ENCODE results near the gene POU6F2. TPM values are rescaled to one million over a fixed set of nuclear protein-coding genes. Genes with fewer than 3 reads are reported as not detected.

Gene POU6F2
- total and polyA plus RNA-seq, 2 of the 4 experiments (the other 2 are of a cell fraction): not detected

DNA sequence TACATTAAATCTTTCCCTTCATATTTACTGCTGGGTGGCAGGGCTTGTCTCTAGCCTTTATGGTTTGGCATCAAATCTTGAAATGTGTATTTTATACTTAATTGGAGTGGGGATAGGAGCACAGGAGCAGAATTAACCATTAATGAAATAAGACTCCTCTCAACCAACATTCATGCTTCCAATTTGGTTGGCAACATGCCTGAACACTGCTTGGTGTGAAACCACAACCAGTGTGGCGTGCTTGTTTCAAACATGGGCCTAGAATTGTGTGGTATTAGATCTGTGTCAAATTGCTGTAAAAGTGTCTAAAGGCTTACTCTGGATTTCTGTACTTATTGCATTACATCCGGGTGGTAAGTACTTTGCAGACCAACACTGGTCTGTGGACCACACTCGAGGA, 43.7 kb upstream of the POU6F2 start:
- Histone ChIP-seq H3K79me1 (ENCODE audit: low read depth in 1 of 2, low read length in 2 of 2) (no peaks in the 10 kb centered on the region), H4K91ac (ENCODE audit: insufficient read depth, low read depth, low read length) (no peak overlapping the region), H3K9me1 (ENCODE audit: insufficient read depth, low read length) (no peaks in the 10 kb centered on the region), H4K5ac (ENCODE audit: low read depth, low read length) (no peak overlapping the region), H3K56ac (ENCODE audit: extremely low read depth, insufficient read depth, low read length) (no peak overlapping the region), H2BK15ac (ENCODE audit: low read depth, low read length) (no peak overlapping the region), H3K9ac (ENCODE audit: low read depth, low read length) (no peak overlapping the region), H2AFZ (replicated peaks; ENCODE audit: low read length, poor library complexity) (no peak overlapping the region), H2BK5ac (ENCODE audit: low read depth, low read length, poor library complexity, severe bottlenecking) (no peak overlapping the region), H3K4me2 (ENCODE audit: low read depth, low read length) (no peak overlapping the region), H4K8ac (ENCODE audit: low read depth in 2 of 2, low read length in 2 of 2) (no peak overlapping the region), H3K9me3 (ENCODE audit: control insufficient read depth, insufficient read depth, low read length) (no peaks in the 10 kb centered on the region), H3K4me3 (ENCODE audit: insufficient read depth, low read depth, low read length) (no peak overlapping the region), H3K18ac (ENCODE audit: low read depth, low read length) (no peak overlapping the region), H3K4ac (ENCODE audit: low read depth, low read length) (no peak overlapping the region), H2BK20ac (ENCODE audit: low read depth, low read length) (no peak overlapping the region), H3K14ac (replicated peaks; ENCODE audit: low read depth, low read length) (no peak overlapping the region), H3K4me1 (ENCODE audit: control insufficient read depth, insufficient read depth, low read length) (no peaks in the 10 kb centered on the region), H3K27me3 (ENCODE audit: control insufficient read depth, insufficient read depth, low read length) (peaks cover 1% of the 10 kb centered on the region; the same call in 1 of the 2 replicates), H2AK5ac (ENCODE audit: low read depth, low read length) (no peak overlapping the region), H4K20me1 (ENCODE audit: insufficient read depth, low read length) (no peaks in the 10 kb centered on the region), H2BK120ac (ENCODE audit: low read depth, low read length) (no peak overlapping the region), H2AK9ac (replicated peaks; ENCODE audit: low read depth, low read length, poor library complexity) (no peak overlapping the region), H3K23ac (ENCODE audit: low read depth, low read length) (no peak overlapping the region), H3K27ac (ENCODE audit: insufficient read depth, low read length) (no peak overlapping the region), H3K36me3 (ENCODE audit: control insufficient read depth, insufficient read depth, low read length) (no peaks in the 10 kb centered on the region)
- ChIA-PET CTCF (no interaction called here), POLR2A (ENCODE audit: unreplicated experiment) (no interaction called here)
- in situ Hi-C loops (cut with MboI; ENCODE audit: low sequenced_read_pairs) (loop anchor here (25.0 kb wide), 1 partner anchor 528 kb away; no protein-coding TSS in a partner anchor), dilution Hi-C loops (cut with HindIII; ENCODE audit: low sequenced_read_pairs, unreplicated experiment) (no loop called here), intact Hi-C loops (cut with micrococcal nuclease) (loop anchor here (5.0 kb wide), 1 partner anchor 137 kb away; no protein-coding TSS in a partner anchor)
- no TSS peak for BruUV-seq (replicated peaks)
- WGBS, 2 experiments (ENCODE audit: extremely low coverage in 2 of 2, insufficient read length in 1 of 2): 40% methylated on average over 1 of the region's 3 CpGs; no CpG with 5 or more reads in 1 of the 2 experiments
- ATAC-seq (ENCODE audit: low read depth) (no peak), DNase-seq (no peak)
- TF ChIP-seq USF2 (IDR thresholded peaks at IDR 0.05; ENCODE audit: low read depth, low read length): no peak
- no peak for TF ChIP-seq RFX5 (IDR thresholded peaks at IDR 0.05; ENCODE audit: low read depth, low read length)
- no peak for TF ChIP-seq CHD1 (IDR thresholded peaks at IDR 0.05; ENCODE audit: low read depth, low read length)
- no peak for TF ChIP-seq SMC3 (IDR thresholded peaks at IDR 0.05; ENCODE audit: low read depth, low read length)

All from IMR-90 (cell line).